Liver (tissue), 3 donors: ENCODE data around the gene ARHGAP9.

Experiments used
- GABPA ChIP-seq, 2 donors: IDR thresholded peaks in 1 of 2; conservative IDR thresholded peaks in 1 of 2; 2 replicates each; pipeline ENCODE4 v1.6.1; 2016; ENCODE audit warnings: antibody characterized with exemption in 2 of 2, mild to moderate bottlenecking in 1 of 2, moderate library complexity in 1 of 2
- NR2F2 ChIP-seq: IDR thresholded peaks from 2 replicates; pipeline ENCODE4 v1.6.1; 2016; ENCODE audit warnings: antibody characterized with exemption
- SP1 ChIP-seq: IDR thresholded peaks from 2 replicates; pipeline ENCODE4 v1.6.1; 2018; ENCODE audit warnings: antibody characterized with exemption, mild to moderate bottlenecking
- TAF1 ChIP-seq: conservative IDR thresholded peaks from 2 replicates; pipeline ENCODE4 v1.6.1; 2016; ENCODE audit warnings: antibody characterized with exemption, mild to moderate bottlenecking
- TF ChIP-seq, protein P1 (sequence below): fragments of 150-350 bp; IDR thresholded peaks from 2 replicates; pipeline ENCODE4 v1.5.1; 2017; ENCODE audit warnings: improper control_type of control experiment, low read depth, low read length; ENCODE audit not compliant: missing input control
- TF ChIP-seq, protein P2 (sequence below): IDR thresholded peaks from 2 replicates; pipeline ENCODE4 v1.6.1; 2016; ENCODE audit warnings: antibody characterized with exemption
- donor health status: healthy.
- donor health status: healthy.

DNA sequence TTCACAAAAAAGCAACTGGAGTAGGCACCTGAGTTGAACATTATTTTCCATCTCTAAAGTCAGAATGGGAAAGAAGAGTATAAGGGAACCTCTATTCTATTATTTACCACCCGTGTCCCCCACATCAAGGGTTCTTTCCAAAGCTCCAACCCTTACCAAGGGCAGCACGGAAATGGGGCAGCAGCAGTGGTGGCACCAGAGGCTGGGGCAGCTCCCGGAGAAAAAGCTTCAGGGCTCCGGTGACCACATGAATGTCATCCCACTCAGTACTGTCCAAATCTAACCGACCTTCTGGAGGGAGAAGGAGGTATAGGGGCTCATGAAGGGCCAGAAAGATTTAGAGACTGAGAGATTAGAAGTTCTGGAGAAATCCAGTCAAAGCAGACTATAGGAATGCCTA lies 5.8 kb downstream of the ARHGAP9 start:
- TF ChIP-seq, protein P1, sequence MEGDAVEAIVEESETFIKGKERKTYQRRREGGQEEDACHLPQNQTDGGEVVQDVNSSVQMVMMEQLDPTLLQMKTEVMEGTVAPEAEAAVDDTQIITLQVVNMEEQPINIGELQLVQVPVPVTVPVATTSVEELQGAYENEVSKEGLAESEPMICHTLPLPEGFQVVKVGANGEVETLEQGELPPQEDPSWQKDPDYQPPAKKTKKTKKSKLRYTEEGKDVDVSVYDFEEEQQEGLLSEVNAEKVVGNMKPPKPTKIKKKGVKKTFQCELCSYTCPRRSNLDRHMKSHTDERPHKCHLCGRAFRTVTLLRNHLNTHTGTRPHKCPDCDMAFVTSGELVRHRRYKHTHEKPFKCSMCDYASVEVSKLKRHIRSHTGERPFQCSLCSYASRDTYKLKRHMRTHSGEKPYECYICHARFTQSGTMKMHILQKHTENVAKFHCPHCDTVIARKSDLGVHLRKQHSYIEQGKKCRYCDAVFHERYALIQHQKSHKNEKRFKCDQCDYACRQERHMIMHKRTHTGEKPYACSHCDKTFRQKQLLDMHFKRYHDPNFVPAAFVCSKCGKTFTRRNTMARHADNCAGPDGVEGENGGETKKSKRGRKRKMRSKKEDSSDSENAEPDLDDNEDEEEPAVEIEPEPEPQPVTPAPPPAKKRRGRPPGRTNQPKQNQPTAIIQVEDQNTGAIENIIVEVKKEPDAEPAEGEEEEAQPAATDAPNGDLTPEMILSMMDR = no peak
- TF ChIP-seq TAF1 (no peak), NR2F2 (no peak), GABPA (IDR thresholded peaks at IDR 0.05 in 1 of 2, conservative IDR thresholded peaks at IDR 0.05 in 1 of 2) (no peak), SP1 (no peak)
- TF ChIP-seq, protein P2, sequence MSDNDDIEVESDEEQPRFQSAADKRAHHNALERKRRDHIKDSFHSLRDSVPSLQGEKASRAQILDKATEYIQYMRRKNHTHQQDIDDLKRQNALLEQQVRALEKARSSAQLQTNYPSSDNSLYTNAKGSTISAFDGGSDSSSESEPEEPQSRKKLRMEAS = no peak
